DMS114 treated with DMSO at 0.1 percent for 48 hours (cell line): ENCODE results near the gene MMAA.
"Not testable (repeated sequence)": the region's sequence is repeated elsewhere in the genome, so short reads cannot be mapped to it uniquely, and the experiment has no call there.

Experiments
- DNase-seq: peaks from one replicate; lab custom pipeline; 2025; ENCODE audit not compliant: unreplicated experiment; lab: John Stamatoyannopoulos, UW

Gene MMAA

DNA sequence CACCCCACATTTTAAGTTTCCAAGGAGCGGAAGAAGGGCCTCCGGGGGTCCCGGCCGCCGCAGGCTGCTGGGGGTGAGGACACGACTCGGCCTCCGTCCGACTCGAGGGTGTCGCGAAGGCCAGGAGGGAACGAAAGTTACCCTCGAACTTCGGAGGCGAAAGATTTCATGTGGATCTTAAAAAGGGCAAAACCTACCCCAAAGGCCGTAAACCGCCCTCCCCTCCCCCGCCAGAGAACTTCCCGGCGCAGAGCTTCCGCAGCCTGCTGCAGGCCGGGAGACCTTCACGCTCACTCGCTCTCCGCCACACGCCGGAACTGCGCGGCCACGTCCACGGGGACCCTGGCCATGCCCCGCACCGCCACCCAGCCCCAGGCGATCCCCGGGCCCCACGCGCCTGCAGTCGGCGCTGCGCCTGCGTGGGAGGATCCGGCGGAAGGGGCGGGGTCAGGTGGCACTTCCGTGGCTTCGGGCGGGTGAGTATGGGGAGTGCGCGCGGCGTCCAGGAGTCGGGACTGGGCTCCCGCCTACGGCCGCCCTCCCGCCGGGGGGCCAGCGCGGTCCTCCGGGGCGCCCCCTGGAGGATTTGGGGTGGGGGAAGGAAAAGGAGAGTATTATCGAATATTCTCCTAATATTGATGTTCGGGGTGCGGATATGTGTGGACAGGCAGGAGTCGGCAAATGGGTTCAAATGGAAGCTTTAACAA is at the start of gene MMAA:
Gene MMAA (plus strand): TSS at position 454 of the 707 bp plus-strand sequence. CDS start 19,755 bp downstream, outside the sequence.
- DNase-seq = peak; percentile 73

DNA sequence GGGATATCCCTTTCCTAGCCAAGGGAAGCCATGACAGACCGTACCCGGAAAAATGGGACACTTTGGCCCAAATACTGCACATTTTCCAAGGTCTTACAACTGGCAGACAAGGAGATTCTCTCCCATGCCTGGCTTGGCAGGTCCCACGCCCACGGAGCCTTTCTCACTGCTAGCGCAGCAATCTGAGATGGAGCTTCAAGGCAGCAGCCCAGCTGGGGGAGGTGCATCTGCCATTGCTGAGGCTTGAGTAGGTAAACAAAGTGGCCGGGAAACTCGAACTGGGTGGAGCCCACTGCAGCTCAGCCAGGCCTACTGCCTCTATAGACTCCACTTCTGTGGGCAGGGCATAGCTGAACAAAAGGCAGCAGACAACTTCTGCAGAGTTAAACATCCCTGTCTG is 44.6 kb upstream of the MMAA start:
- DNase-seq = not testable (repeated sequence)

DNA sequence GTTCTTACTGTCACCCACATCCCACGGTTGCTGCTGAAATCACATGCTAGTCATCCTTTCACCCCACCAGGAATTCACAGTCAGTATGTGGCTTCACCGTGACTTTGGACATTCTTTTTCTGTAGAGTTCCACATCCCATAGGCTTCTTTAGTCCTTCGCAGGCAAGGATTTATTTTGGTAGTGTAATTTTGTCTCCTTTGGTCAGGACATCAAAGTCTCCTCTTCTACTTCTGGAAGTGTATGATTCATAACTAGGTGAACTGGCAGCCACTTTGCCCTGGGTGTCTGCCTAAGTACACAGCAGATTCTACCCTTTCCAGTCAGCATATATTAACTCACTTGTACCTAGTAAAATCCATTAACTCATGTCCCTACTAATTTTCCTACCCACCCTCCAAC is 38.3 kb upstream of the MMAA start:
- no peak for DNase-seq

DNA sequence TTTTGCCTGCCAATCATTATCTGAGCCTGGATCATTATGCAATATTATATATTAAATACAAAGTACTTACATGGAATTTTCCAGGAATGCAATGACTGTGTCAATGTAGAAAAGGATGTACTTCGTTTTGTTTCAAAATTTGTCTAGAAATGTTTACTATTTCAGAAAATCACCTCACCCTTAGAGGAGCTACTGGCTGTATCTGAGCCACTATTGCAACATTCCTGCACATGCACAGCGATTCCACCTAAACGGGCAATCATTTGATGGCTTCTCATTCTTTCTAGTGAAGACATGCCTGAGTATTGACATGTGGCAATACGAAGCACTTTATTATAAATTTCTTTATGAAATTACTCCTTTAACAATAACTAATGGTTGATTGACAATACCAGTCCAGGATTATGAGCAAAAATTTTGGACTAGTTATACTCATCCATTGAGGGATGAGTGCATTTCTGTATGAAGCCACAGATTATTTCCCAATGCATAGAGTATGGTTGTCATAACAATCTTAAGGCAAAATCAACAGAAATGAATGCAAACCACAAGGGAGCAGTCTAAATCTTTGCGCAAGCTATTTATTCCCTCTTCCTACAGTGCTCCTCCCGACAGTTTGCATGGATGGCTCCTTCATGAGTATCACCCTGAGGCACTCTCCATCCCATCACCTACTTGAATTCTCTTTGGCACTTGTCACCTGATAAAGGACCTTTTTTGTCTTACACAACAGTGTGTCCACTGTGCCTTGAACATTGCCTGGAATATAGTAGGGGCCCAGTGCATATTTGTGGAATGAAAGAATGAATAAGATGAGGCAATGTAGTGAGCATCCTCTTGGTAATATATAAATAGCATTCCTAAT is 35.8 kb upstream of the MMAA start:
- no peak for DNase-seq

DNA sequence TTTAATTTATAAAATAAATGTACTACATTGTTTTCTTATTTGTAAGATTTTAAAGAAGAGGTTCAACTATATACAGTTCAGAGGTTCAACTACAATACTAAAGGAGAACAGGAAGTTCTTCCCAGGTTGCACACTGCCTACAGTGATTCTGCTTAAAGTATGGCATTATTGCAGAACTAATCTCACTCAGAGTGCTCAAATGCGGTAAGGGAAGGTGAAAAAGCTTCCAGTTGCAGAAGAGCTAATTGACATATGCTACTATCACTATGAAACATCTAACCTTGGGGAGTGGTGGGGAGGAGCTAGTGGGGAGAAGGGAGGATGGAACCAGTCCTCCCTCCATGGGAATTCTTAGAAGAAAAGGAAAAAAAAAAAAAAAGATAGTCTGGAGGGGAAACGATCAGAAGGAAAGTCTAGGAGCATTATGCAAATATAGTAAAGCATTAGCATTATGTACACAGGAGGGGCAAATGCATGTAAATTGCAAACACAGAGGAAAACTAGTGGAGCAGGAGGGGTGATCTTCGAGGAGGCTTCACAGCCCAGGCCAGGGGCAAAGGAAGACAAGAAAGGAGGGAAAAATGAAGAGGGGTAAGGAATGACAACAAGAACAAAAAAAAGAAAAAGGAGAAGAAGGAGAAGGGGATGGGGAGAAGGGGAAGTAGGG is 32.0 kb upstream of the MMAA start:
- DNase-seq = no peak

DNA sequence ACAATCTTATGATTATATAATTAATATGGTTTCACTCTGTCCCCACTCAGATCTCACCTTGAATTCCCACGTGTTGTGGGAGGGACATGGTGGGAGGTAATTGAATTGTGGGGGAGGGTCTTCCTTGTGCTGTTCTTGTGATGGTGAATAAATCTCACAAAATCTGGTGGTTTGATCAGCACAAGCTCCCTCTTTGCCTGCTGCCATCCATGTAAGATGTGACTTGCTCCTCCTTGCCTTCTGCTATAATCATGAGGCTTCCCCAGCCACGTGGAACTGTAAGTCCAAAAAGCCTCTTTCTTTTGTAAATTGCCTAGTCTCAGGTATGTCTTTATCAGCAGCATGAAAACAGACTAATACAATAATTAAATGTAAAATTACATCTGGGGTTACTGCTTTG is 29.8 kb upstream of the MMAA start:
- not testable (repeated sequence) for DNase-seq

DNA sequence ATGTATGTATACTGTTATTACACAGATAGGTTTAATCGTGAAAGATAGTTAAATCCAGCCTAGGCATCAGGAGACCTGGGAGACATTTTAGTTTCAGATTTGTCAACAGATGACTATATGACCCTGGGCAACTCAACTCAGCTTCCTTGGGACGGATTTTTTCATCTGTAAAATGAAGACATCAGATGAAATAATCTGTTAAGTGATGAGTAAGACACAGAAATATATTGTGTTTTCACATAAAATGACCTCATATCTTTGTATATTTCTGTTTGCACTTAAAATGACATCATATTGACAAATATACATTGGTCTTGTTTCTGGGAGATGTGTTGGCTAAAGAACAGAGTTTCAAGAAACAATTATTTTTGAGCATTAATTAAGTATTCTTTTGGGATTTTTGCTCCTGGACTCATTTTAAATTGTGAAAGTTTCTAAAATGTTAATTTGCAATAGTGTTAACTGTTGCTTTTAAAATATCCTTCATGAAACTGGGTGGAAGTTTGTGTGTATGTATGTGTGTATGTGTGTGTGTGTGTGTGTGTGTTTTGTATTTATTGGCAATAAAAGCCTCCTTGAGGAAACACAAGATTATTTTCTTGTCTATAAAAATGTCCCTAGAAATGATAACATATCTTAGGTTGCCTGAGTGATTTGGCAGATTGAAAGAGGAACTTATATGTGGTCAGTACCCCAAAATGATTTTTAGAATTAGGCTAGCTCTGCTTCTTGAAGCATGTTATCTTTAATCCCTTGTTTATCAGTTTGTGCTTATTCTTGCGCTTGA is 29.1 kb upstream of the MMAA start:
- DNase-seq = no peak

DNA sequence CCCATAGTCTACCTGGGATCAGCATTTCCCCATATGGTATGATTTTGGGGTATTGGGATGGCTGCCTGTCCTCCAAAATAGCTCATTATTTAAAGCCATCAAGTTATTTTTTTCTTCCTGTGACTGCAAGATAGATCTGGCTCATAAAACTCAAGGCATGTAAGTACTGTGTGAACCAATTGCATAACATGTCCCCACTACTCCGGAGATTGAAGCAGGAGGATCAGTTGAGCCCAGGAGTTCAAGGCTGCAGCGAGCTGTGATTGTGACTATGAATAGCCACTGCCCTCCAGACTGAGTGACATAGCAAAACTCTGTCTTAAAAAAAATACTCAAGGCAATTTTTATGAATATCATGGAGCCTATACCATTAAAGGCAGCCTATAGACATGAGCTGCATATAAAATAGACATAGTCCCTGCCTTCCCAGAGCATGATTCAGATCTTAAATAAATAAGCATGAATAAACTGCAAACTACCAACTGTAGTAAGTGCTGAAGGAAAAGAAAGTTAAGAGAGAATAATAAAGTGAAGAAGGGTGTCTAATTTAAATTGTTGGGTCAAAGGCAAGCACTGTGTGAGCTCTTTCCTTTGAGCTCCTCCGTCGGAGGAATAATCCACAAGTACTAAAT is 16.9 kb upstream of the MMAA start:
- DNase-seq = no peak

DNA sequence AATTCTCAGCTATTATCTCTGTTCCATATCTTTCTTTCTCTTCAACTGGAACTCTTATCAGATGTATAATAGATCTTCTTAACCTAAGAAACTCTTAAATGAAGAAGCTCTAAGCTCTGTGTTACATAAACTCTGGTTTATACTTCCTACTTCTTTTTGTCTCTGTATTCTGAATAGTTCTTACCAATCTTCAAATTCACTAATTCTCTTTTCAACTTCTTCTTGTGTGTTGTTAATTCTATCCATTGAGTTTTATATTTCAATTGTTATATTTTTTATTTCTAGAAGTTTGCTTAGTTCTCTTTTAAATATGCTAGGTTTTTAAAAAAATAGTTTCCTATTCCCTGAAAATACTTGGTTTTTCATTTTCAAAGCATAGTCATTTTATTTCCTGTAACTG is 13.2 kb upstream of the MMAA start:
- DNase-seq = no peak

DNA sequence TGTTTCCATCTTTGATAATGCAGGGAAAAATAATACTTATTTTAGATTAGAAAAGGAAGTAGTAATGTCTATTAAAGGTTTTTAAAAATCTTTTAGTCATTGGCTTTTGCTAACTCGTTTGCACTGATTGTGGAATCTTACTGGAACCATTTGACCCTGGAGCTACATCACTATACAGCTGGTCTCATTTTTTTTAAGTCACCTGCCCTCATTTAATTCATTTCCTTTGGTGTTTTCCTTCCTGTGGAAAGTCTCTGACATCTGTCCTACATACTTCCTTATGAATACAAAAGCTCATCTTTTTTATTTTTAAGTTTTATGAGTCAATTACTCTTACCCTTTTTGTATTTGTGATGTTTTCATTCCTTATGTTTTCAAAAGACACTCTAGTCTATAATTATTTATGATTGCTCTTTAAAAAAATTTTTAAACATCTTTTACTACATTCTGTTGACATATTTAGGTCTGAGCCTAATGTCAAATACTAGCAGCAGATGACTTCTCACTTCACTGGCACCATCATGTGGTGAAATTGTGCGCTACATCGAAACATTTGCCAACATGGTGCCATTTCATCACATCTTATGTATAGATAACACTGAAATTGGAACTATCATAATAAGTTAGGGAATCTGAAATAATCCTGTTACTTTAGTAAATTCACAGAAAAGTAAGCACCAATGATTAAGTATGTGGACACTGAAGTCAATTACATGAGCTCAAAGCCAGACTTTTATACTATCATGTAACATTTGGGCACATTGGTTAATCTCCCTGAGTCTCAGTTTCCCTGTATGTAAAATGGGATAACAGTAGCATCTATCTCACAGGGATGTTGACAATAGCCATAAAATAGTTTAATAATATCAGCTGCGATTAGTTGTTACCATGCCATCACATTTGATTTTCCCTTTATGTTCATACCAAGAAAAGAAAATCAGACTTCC is 9.4 kb upstream of the MMAA start:
- peak; percentile 43 for DNase-seq

DNA sequence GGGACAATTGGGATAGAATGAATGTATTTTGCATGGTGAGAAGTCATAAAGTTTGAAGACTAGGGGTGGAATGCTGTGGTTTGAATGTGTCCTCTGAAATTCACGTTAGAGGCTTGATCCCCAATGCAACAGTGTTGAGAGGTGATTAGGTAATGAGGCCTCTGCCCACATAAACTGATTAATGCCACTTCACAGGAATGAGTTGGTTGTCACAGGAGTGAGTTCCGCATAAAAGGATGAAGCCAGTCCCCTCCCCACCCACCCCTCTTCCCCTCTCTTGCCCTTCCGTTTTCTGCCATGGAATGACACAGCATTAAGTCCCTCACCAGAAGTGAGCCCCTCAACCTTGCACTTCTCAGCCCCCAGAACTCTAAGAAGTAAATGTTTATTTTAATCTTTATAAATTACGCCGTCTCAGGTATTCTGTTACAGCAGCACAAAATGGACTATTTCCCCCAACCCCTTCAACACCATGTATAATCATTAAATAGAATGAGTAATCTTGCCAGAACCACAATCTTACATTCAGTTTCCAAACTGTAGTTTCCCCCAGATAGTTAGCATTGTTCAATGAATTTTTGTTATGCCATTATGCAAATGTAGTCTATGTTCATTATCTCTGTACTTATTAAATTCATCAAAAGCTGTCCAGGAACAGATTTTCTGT is 5.5 kb upstream of the MMAA start:
- DNase-seq = no peak

DNA sequence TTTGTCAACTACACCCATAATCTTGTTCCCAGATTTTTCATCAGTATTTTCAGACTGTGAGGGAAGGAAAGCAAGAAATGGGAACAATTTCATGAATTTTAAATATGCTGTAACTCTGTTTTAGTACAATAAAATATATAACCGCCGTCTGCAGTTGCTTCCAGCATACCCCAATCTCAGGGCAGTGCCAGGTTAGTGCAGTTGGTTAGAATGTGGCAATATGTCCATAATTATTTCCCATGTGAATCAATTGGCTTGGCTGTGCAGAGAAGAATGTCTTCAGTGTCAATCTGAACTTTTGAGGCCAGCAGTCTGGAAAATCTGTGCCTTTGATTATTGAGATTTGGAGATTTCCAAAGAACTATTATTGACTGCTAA is 5.0 kb upstream of the MMAA start:
- DNase-seq = no peak

DNA sequence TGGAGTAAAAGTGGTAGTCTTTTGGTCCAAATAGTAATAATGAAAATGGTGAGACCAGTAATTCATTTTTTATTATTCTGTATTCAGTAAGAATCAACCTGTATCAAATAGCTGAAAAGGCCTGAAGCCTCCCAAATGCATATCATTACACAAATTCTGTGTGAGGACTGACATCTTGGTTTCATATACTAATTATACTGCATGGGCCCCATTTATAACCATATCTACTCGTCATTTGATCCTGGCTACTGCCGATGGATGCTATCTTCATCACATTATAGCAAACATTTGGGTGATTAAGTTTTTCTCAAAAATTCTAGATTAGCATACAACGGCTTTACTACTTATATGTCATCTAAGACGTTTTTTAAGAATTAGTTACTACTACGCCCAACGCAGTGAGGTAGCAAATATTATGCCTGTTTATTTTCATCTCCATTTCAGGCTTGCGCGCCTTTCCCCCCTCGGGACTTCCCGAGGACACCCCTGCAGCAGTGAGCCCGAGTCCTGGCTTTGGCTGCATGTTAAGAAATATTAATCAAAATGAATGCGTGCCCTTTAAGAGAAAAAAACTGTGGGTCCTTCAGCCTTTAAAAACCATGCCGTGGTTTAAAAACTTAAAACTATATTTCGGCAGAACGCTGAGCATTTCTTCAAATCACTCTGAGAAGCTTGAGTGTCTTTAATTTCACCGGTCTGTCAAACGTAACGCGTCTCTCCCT is 814 bp upstream of the MMAA start:
- peak; percentile 6 for DNase-seq

DNA sequence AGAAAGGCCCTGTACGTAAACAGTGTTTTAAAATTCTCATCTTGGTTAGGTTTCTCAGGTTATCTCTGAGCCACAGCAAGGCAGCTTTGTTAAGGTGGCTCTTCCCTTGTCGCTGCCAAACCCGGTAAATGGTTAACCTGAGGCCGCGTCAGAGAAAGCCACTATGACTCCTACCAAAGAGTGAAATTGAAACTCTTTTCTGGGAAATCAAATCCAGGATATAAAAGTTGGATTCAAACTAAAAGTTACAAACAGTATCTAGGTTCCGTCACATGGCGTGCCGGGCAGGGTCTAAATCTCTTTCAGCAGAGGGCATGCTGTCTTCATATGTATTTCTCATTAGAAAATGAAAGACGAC is 433 bp downstream of the MMAA start:
- no peak for DNase-seq

DNA sequence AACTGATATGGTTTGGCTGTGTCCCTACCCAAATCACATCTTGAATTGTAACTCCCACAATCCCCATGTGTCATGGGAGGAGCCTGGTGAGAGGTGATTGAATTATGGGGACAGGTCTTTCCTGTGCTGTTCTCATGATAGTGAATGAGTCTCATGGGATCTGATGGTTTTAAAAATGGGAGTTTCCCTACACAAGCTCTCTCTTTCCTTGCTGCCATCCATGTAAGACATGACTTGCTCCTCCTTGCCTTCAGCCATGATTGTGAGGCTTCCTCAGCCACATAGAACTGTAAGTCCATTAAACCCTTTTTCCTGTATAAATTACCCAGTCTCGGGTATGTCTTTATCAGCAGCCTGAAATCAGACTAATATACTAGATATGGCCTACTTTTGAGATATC is 2.9 kb downstream of the MMAA start:
- not testable (repeated sequence) for DNase-seq

DNA sequence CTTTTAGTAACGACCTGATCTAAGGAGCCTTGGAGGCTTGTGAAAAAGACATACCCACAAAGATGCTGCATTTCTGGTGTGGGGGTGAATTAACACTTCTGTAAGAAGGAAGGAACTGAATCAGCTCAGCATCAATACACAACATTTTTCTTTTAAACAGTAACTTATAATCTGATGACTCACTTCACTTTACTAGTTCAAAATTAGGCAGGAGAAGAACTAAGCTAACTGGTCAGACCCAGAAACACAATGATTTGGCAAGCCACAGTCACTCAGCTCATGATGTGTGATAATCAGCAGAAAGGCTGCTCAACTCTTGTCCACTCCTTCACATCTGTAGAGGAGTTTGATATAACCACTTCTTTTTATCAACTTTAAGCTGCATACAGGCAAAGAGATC is 4.6 kb downstream of the MMAA start:
- no peak for DNase-seq

DNA sequence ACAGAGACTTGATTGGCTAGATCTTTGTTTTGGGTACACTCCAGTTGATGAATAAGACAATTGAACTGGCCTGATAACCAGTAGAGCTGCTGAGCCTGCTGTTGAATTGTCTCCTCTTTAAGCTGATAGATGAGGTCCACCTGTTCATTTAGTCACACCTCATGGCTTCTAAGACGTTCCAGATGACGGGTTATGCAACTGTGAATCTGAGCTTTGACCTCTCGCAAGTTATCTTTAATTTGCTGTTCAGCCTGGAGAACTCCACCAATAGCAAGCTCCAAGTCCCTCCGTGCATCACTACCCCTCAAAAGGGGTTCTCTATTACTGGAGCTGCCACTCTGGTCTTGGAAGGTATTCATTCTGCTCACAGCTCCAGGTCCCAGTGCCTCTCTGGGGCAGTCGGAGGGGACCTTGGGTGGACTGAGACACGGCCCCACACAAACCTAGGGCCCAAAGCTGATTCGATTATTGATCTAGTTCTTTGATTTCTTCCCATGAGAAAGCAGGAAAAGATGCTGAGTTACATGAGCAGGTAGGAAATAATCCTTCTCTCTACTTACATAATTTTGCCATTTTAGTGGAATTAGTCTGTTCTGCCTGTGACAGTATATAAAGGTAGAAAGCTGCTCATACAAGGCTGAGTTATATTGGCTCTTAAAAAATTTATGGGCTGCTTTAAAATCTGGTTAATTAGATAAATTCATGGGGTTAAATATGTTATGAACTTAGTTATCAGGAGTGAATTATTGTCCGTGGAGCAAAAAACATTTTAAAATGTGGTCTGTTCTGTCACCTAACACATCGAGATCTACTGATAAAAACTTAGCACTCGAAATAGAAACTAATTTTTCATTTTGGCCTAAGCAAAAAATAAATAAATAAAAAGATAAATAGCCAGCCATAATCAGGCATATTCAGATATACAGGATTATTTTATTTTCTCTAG is 6.8 kb downstream of the MMAA start:
- no peak for DNase-seq
